ENCODE data around the gene UBE2D2.
A peak's percentile ranks its signal among the peaks of the same experiment; 100 is the strongest.

Gene UBE2D2

DNA sequence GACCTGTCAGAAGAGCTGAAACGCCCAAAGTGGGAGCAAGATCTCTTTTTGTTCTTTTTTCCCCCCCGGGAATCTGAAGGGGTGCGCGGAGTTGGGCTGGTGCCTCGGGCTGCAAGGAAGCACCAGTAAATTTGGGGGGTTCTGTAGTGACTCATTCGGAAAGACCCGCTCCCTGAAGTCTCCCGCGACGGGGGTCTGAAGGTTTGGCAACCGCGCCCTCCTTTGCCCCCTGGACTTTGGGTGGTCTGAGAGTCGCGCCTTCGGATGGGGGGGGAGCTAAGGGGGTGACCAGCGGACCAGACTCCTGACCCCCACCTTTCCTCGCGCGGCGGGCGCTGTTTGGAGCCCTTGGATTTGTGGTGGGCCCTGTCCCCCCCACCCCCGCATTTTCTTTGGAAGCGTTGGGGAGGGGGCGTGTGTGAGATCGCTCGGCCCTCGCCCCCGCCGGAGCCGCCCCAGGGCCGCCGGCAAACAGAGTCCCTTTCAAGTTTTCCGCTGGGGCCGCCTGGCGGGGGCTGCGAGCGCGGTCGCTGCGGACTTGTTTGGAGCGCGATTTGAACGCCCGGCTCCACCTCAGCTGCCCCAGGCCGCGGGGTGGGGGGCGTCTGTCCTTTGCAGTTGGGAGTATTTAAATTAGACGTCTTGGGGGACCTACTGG lies 89.0 kb downstream of the UBE2D2 start:
- no peaks in the 10 kb centered on the region for H3K9me3 Mint-ChIP-seq

DNA sequence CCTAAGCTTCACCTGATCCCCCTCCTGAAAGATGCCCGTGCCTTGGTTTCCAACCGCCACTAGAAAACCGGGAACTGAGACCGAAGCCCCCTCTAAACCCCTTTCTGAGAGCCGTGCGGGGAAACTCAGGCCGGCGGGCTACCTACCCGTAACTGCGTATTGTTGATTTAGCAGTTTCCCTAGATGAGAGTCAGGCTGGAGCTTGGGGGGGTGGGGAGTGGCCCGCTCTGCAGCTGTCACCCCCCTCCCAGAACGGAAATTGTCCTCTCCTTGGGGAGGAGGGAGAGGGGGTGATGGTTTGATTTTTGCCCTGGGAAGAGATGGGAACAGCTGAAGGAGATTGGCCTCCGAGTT lies 89.5 kb downstream of the UBE2D2 start:
- Mint-ChIP-seq H3K4me3 (peak overlapping the region; percentile 79 to 98 (median 83)), H3K9me3 (no peaks in the 10 kb centered on the region), H3K36me3 (ENCODE audit: low read depth) (peaks cover 4% of the 10 kb centered on the region), H3K4me1 (peaks cover 57% of the 10 kb centered on the region), H3K27me3 (ENCODE audit: low read depth) (peaks cover 14% of the 10 kb centered on the region), H3K27ac (peak overlapping the region; percentile 93 to 96 (median 95))
- no peak for TF ChIP-seq CTCF (IDR thresholded peaks at IDR 0.05; ENCODE audit: unreplicated experiment in 3 of 3)

More for the DNA sequence above, 89.0 kb downstream of the UBE2D2 start:
- TF ChIP-seq CTCF (IDR thresholded peaks at IDR 0.05; ENCODE audit: unreplicated experiment in 3 of 3), result peak; percentile 33 to 46 (median 35)
- peak overlapping the region; percentile 83 to 99 (median 98) for H3K4me3 Mint-ChIP-seq
- H3K27me3 Mint-ChIP-seq (ENCODE audit: low read depth), result peaks cover 16% of the 10 kb centered on the region
- peaks cover 53% of the 10 kb centered on the region for H3K4me1 Mint-ChIP-seq
- H3K36me3 Mint-ChIP-seq (ENCODE audit: low read depth), result peaks cover 4% of the 10 kb centered on the region
- H3K27ac Mint-ChIP-seq, result peak overlapping the region; percentile 95 to 96 (median 95)

GRCh38 chr5:139651043-139651834 lies 90.1 kb downstream of the UBE2D2 start:
- Mint-ChIP-seq H3K9me3 (no peaks in the 10 kb centered on the region), H3K4me1 (peaks cover 62% of the 10 kb centered on the region), H3K27ac (peak overlapping the region; percentile 93 to 96 (median 95)), H3K27me3 (ENCODE audit: low read depth) (peaks cover 14% of the 10 kb centered on the region), H3K36me3 (ENCODE audit: low read depth) (peaks cover 4% of the 10 kb centered on the region), H3K4me3 (peak overlapping the region; percentile 79 to 98 (median 83))
- TF ChIP-seq CTCF (IDR thresholded peaks at IDR 0.05; ENCODE audit: unreplicated experiment in 3 of 3), result no peak

DNA sequence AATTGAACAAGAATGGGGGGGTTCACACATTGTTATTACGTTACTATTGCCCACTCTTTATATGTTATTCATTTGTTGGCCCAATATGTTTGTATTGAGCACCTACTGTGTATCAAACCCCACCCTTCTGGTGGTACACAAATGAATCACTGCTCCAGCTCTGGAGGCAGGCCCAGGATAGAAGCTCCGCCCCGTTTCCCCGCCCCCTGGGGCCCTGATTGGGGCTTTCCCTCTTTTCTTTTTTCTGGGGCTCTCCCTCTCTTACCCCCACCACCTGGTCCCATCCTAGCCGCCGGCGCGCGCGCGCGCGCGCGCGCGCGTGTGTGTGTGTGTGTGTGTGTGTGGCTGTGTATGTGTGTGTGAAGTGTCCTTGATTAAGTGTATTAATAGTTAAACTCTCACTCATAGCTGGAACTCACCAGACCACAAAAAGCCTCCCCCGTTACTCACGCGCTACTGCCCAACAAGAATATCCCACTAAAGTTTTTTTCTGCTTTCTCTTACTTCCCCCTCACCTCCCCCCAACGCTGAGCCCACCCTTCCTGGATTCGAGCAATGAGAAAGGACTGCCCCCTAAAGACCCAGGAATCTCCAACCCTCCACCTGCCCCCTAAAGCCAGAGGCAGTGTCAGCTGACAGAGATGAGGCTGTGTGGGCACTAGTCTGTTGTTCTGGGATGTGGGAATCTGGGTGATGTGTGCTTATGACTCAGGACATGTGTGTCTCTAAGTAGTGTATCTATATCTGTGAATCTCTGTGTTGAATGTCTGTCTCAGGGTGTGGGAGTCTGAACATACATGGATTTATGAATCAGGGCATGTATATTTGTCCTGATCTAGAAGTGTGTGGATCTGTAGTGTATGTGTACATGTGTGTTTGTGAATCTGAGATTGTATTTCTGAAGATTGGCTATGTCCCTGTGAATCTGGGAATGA lies 91.0 kb downstream of the UBE2D2 start:
- Mint-ChIP-seq H3K36me3 (ENCODE audit: low read depth) (peaks cover 4% of the 10 kb centered on the region), H3K9me3 (no peaks in the 10 kb centered on the region), H3K27me3 (ENCODE audit: low read depth) (peaks cover 5% of the 10 kb centered on the region), H3K27ac (peak overlapping the region; percentile 93 to 96 (median 95)), H3K4me1 (peaks cover 57% of the 10 kb centered on the region), H3K4me3 (peak overlapping the region; percentile 79 to 98 (median 83))
- TF ChIP-seq CTCF (IDR thresholded peaks at IDR 0.05; ENCODE audit: unreplicated experiment in 3 of 3), result no peak

DNA sequence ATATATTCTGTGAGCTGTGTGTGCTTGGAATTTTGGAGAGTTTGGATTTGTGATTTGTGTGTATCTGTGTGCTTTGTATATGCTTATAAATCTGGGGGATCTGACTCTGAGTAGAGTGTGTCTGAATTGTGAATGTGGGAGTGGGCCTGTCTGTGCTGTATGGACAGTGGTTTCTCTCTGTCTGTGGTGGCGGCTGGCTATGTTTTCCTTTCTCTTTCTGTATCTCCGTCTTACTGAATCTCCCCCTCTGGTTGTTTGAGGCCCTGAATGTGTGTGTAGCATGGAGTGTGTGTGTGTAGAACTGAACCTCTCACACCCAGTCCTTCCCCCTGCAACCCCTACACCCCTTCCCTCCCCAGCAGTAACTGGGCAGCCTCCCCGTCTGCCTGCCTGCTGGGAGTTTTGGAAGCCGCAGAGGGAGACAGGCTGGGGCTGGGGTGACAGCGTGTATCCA lies 91.7 kb downstream of the UBE2D2 start:
- no peak for TF ChIP-seq CTCF (IDR thresholded peaks at IDR 0.05; ENCODE audit: unreplicated experiment in 3 of 3)
- H3K27me3 Mint-ChIP-seq (ENCODE audit: low read depth), result no peaks in the 10 kb centered on the region
- H3K9me3 Mint-ChIP-seq, result no peaks in the 10 kb centered on the region
- H3K36me3 Mint-ChIP-seq (ENCODE audit: low read depth), result peaks cover 4% of the 10 kb centered on the region
- H3K27ac Mint-ChIP-seq, result peak overlapping the region; percentile 93 to 96 (median 95)
- peak overlapping the region; percentile 79 to 98 (median 83) for H3K4me3 Mint-ChIP-seq
- peaks cover 59% of the 10 kb centered on the region for H3K4me1 Mint-ChIP-seq
